CD1c-positive myeloid dendritic cell (primary cell): ENCODE results near the gene BRD2.
"Not testable (repeated sequence)": the region's sequence is repeated elsewhere in the genome, so short reads cannot be mapped to it uniquely, and the experiment has no call there.

Experiments used
- DNase-seq: peaks from one replicate; pipeline ENCODE4 v3.0.0-alpha.2; 2016; ENCODE audit errors: extremely low spot score

The BRD2 gene

DNA sequence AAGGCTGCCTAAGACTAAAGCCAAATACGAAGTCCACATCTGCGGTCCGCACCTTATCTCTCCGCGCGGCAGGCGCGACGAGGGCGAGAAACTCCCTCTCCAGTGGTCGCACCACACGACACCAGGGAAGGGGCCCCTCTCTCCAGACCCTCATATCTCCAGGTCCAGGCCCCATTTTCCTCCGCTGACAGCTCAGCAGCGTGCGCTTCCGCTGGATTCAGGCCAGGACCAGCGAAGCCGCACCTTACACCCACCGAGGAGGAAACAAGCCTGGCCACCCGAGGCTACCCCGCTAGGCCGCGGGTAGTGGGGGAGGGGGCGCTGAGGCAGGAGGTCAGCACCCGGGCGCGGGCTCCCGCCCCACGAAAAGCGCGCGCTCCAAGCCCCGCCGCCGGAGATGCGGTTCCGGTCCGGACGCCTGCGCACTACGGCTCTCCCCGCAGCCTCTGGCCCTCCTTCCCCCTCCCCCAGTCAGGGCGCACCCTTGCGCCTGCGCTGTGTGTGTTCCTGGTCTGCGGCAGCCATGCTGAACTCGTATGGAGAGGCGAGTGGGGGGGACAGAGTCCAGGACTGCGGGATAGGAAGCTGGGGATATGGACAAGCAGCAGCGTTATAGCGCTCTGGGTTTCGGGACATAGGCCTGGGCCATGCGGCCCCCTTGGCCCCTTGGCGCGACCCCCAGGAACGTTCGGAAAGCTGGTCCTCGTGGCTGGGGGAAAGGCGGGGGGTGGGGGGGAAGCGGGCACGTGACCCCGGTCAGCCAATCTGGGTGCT, at the start of gene BRD2:
Gene BRD2 (plus strand): TSS at position 502 of the 774 bp plus-strand sequence. CDS start 4,305 bp downstream, outside the sequence.
- DNase-seq: peak; percentile 98

DNA sequence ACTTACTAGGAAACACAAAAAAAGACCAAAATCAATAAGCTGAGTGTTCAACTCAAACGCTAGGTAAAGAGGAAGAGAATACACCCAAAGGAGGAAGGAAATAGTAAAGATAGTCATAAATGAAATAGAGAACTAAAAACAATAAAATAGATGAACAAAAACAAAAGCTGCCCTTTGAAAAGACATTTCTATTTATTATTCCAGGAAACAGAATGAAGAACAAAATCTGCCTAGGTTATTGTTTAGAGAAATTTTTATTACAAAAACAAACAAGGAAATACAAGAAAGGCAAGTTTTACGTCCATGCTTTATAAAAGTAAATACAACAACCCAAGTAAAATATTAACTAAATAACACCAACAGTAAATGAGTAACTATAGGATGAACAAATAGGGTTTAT, 47.7 kb upstream of the BRD2 start:
- DNase-seq: peak; percentile 66

GRCh38 chr6:32922083-32922482, 46.3 kb upstream of the BRD2 start:
- no peak for DNase-seq

DNA sequence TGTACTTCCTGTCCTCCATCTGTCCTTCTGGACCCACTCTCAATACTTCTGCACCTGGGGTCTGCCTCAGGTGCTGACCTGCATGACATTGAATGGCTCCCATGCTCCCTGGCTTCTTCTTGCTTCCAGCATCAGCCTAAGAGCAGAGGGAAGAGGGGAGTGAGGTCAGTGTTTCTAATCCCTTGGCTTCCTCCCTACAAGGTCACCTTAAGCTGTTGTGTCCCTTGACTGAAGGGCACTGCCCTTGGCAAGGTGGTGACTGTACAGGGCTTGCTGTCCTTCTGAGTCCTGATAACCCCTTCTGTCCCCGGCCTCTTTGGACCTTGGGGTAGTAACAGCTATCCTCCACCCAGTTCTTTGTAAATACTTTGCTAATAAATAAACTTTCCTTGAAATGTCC, 37.2 kb upstream of the BRD2 start:
- DNase-seq: no peak

- DNase-seq: no peak
These were observed 36.1 kb upstream of the BRD2 start for GRCh38 chr6:32932132-32932868.

DNA sequence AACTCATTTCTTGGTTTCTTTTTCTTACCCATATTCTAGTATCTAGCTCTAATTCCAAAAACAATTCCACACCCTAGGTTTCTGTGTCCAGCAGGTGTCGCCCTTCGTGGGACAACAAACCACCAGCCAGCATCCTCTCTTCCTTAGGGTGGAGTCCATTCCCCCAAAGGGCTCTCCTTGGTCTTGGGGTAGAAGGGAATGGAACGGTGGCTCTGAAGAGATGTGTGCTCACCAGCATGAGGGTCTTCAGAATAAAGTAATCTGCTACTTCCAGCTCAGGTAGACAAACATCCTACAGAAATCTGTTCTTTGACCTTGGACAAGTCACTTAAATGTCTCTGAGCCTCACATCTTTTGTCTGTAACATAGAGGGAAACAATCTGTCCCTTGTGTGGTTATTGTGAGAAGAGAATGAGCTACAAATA, 34.7 kb upstream of the BRD2 start:
- peak; percentile 86 for DNase-seq

DNA sequence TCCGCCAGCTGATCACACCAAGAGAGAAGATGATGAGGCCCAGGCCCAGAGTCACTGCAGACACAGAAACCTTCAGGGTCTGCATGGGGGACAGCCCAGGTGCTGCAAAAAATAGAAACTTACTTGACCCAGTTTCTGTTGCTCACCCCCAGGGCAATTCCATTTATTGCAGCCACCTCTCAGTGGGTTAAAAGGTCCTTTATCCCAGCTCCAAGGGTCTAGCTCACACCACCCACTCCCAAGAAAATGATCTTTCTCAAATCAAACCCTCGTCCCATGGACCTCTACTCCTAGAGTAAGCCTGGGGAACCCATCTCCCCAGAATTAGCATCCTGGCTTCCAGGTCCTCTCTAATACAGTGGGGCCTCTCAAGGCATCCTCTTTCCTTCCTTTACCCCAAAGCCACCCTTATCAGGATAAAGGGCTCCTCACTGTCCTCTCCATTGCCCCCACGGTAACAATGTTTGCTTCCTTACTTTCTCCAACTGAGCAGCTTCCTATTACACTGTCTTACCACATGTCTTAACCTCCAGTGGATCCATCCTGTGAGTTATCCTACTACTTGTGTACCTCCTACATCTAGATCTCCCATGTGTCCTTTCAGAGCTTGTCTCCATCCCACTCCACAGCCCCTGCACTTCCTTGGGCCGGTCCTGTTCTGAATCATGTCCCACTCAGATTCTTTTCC, 32.7 kb upstream of the BRD2 start:
- DNase-seq: no peak

DNA sequence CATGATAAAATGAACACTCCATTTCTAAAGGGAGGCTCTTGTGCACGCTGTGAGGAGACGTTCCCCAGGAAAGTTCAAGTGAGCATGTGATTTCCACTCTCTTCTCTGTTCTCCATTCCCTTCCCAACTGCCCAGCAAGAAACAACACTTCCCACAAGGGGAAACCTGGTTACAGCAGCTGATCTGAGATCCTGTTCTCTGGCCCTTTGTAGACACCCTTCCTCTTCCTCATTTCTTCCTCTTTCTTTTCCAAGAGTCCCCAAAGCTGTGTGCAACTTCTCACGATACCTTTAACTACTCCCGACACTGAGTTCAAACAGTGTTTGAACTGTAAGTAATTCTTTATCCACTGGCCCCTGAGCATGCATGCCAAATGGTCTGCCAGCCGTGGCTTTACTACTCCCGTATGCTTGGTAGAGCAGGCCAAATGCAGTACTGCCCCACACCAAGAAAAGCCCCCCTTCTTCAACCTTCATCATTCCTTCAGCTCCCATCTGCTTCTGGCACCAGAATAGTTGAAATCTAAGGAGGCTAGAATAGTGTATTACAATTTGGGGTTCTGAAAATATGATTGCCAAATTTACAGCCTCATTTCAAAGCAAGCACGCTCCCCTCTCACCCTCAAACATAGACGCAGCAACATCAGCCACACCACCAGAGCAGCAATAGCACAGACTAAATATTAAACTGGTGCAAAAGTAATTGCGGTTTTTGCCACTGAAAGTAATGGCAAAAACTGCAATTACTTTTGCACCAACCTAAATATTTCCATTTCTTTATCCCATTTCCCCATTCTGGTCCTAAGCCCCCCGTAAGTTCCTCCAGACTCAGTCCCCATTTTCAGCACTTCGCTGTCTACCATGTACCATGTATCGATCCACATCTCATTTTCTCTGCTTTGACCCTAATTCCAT, 31.9 kb upstream of the BRD2 start:
- DNase-seq: peak; percentile 83

DNA sequence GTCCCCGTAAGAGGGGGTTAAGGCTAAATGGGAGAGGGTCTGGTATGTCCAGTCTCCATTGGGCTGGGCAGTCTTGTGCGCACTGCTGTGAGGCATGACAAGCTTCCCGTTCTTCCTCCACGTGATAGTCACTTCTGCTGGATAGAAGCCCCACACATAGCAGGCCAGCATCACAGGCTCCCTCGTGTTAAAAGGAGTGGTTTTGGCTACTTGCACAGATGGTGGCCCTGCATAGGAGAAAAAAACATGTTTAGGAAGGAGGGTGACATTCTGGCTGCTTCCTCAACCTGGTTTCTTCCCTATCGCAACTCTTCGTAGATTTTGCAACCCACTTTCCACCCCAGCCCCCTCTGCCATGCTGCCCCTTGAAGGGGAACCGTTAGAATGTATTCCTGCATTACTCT, 31.2 kb upstream of the BRD2 start:
- peak; percentile 83 for DNase-seq

DNA sequence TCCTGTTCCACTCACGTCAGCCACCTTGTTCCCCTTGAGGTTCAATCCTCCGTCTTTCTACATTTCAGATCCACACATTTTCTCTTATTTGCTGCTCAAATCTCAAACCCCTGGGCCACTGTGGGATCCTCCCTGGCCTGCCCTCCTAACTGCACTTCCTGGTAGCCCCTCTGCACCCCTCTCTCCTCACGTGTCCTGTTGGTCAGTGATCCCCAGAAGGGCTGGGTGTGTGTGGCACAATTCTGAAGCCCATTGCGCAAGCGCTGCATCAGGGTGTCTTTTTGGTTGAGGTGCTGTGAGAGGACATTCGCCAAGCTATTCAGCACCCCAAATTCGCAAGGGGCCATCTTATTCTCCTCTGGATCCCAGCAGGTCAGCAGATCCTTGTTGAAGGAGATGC, 29.9 kb upstream of the BRD2 start:
- no peak for DNase-seq

DNA sequence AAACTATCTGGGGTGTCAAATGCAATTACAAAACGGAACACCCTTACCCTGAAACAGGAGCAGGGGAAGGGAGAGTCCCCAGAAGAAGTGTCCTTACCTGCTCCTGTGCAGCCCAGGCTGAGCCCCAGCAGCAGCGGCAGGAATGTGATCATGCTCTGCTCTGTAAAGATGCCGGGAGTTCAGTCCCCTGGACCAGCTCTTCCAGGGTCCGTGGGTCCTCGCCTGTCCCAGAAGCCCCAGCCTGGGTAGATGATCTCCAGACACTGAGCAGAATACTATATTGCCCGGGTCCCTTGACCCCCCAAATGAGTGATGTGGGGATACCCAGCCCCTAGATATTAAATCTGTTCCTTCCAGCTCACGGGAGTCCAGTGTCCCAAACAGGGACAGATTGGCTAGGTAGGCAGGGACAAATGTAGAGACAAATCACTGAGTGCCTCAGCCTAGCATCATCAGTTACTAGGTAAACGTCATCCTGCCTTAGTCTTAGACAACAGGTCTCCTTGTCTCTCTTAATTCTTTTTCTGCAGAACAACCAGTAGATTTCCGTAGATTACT, 27.7 kb upstream of the BRD2 start, which contains the start of gene HLA-DMB:
Gene HLA-DMB (minus strand): TSS at position 373 of the 558 bp plus-strand sequence. CDS start 221 bp downstream, at position 152.
- DNase-seq: peak; percentile 93

DNA sequence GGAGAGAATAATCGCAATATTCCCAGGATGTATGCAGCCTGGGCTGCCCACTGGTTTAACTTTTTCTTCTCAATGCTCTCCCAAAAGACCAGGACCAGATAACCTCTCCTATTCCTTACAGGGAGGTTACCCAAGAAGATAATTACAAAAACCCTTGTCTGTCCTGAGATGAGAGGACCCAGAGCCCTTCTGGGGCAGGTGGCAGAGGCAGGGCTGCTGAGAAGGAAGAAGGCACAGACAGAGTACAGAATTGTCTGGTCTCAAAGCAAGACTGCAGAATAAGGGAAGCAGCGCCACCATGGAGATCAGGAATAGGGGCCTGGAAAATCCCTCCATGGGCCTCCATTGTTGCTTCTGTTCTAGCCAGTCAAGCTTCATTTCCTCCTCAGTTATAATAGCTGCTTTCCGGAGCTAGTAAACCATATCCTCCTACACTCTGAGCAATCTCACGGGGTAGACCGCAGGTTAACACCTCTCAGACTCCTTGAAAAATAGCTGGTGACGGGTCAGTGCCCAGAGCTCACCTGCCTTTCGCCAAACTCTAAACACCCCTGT, 27.1 kb upstream of the BRD2 start:
- DNase-seq: peak; percentile 82

DNA sequence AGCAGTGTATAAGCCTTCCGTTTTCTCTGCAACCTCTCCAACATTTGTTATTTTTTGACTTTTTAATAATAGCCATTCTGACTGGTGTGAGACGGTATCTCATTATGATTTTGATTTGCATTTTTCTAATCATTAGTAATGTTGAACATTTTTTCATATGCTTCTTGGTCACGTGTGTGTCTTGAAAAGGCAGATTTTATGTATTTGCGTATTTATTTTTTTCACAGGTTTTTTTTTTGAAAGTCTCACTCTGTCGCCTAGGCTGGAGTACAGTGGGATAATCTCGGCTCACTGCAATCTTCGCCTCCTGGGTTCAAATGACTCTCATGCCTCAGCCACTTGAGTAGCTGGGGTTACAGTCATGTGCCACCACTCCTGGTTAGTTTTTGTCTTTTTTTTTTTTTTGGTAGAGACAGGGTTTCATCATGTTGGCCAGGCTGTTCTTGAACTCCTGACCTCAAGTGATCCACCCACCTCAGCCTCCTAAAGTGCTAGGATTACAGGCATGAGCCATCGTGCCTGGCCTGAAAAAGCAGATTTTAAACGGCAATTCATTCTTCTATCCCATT, 25.8 kb upstream of the BRD2 start:
- not testable (repeated sequence) for DNase-seq

DNA sequence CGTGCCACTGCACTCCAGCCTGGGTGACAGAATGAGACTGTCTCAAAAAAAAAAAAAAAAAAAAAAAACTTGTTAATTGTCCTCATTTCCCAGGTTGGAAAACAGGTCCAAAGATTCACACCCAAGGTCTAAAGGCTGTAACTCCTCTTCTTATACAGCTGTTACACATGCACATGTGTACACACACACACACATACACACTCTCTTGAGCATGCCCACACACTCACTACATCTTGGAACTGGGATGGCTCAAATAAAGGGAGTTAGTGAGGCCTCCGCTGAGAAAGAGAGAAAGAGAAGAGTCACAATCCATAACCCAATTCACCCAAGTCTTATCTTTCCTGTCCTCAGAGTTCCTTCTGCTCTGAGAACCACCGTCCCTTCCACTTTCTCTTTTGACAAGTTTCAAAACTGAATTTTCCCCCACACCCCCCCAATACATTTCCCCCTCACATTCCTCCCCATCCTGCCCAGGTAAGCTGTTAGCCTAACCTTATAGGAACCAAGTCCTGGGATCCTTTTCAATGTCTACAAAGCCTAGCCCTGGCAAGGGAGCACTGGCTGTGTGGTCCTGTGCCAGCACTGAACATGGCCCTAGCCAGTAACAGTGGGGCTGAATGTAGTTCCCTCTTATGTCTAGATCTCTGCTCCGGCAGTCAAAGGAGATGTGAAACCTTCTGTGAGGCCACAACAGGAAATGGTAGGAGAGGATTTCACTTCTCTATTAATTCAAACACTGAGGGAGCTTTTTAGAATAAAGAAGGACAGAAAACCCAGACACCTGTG, 24.3 kb upstream of the BRD2 start:
- peak; percentile 93 for DNase-seq

- DNase-seq: peak; percentile 95
These were observed 23.2 kb upstream of the BRD2 start for GRCh38 chr6:32945108-32945760.

GRCh38 chr6:32945953-32946352, 22.4 kb upstream of the BRD2 start:
- DNase-seq: no peak

- DNase-seq: no peak
These were observed 21.5 kb upstream of the BRD2 start for GRCh38 chr6:32946893-32947292.

GRCh38 chr6:32947552-32948465, 20.6 kb upstream of the BRD2 start:
- peak; percentile 61 for DNase-seq
